Measurements from ENCODE around the gene GLRX5.
"Not testable (repeated sequence)": the region's sequence is repeated elsewhere in the genome, so short reads cannot be mapped to it uniquely, and the experiment has no call there.

GLRX5 gene

GRCh38 chr14:95507174-95507573 lies 27.7 kb upstream of the GLRX5 start:
- Mint-ChIP-seq H3K4me1 (ENCODE audit: low read depth) (peaks cover 62% of the 10 kb centered on the region), H3K27ac (no peak overlapping the region), H3K27me3 (ENCODE audit: low read depth) (no peaks in the 10 kb centered on the region), H3K36me3 (ENCODE audit: low read depth) (peaks cover 37% of the 10 kb centered on the region), H3K4me3 (peak overlapping the region; percentile 31), H3K9me3 (no peaks in the 10 kb centered on the region)

- no peaks in the 10 kb centered on the region for H3K9me3 Mint-ChIP-seq
- H3K4me3 Mint-ChIP-seq = no peak overlapping the region
- peaks cover 57% of the 10 kb centered on the region for H3K4me1 Mint-ChIP-seq (ENCODE audit: low read depth)
- peak overlapping the region; percentile 63 for H3K27ac Mint-ChIP-seq
- no peaks in the 10 kb centered on the region for H3K27me3 Mint-ChIP-seq (ENCODE audit: low read depth)
- H3K36me3 Mint-ChIP-seq (ENCODE audit: low read depth) = peaks cover 33% of the 10 kb centered on the region
Measured at GRCh38 chr14:95507701-95508103, 27.1 kb upstream of the GLRX5 start.

GRCh38 chr14:95508377-95508776 lies 26.5 kb upstream of the GLRX5 start:
- Mint-ChIP-seq H3K9me3 (no peaks in the 10 kb centered on the region), H3K27me3 (ENCODE audit: low read depth) (no peaks in the 10 kb centered on the region), H3K4me3 (no peak overlapping the region), H3K4me1 (ENCODE audit: low read depth) (peaks cover 61% of the 10 kb centered on the region), H3K27ac (peak overlapping the region; percentile 63), H3K36me3 (ENCODE audit: low read depth) (peaks cover 37% of the 10 kb centered on the region)

- no peaks in the 10 kb centered on the region for H3K27me3 Mint-ChIP-seq (ENCODE audit: low read depth)
- no peaks in the 10 kb centered on the region for H3K9me3 Mint-ChIP-seq
- H3K36me3 Mint-ChIP-seq (ENCODE audit: low read depth) = peaks cover 33% of the 10 kb centered on the region
- no peak overlapping the region for H3K4me3 Mint-ChIP-seq
- peaks cover 60% of the 10 kb centered on the region for H3K4me1 Mint-ChIP-seq (ENCODE audit: low read depth)
- no peak overlapping the region for H3K27ac Mint-ChIP-seq
Measured at GRCh38 chr14:95509495-95509894, 25.4 kb upstream of the GLRX5 start.

GRCh38 chr14:95510344-95510743 lies 24.5 kb upstream of the GLRX5 start:
- peaks cover 36% of the 10 kb centered on the region for H3K36me3 Mint-ChIP-seq (ENCODE audit: low read depth)
- H3K27ac Mint-ChIP-seq = peak overlapping the region; percentile 34
- H3K4me3 Mint-ChIP-seq = not testable (repeated sequence)

GRCh38 chr14:95510804-95511203 lies 24.0 kb upstream of the GLRX5 start:
- Mint-ChIP-seq H3K27me3 (ENCODE audit: low read depth) (no peaks in the 10 kb centered on the region), H3K27ac (no peak overlapping the region), H3K9me3 (no peaks in the 10 kb centered on the region), H3K4me3 (no peak overlapping the region), H3K36me3 (ENCODE audit: low read depth) (peaks cover 36% of the 10 kb centered on the region), H3K4me1 (ENCODE audit: low read depth) (peaks cover 57% of the 10 kb centered on the region)

More at GRCh38 chr14:95510344-95510743, 24.5 kb upstream of the GLRX5 start:
- H3K27me3 Mint-ChIP-seq (ENCODE audit: low read depth); H3K9me3 Mint-ChIP-seq: not testable (repeated sequence)
- peaks cover 58% of the 10 kb centered on the region for H3K4me1 Mint-ChIP-seq (ENCODE audit: low read depth)

GRCh38 chr14:95511687-95512086 lies 23.2 kb upstream of the GLRX5 start:
- no peak overlapping the region for H3K27ac Mint-ChIP-seq
- peaks cover 53% of the 10 kb centered on the region for H3K4me1 Mint-ChIP-seq (ENCODE audit: low read depth)
- peaks cover 36% of the 10 kb centered on the region for H3K36me3 Mint-ChIP-seq (ENCODE audit: low read depth)
- H3K9me3 Mint-ChIP-seq = no peaks in the 10 kb centered on the region
- H3K4me3 Mint-ChIP-seq = no peak overlapping the region
- no peaks in the 10 kb centered on the region for H3K27me3 Mint-ChIP-seq (ENCODE audit: low read depth)

GRCh38 chr14:95513291-95513690 lies 21.6 kb upstream of the GLRX5 start:
- Mint-ChIP-seq H3K4me3 (no peak overlapping the region), H3K27me3 (ENCODE audit: low read depth) (no peaks in the 10 kb centered on the region), H3K4me1 (ENCODE audit: low read depth) (peaks cover 52% of the 10 kb centered on the region), H3K9me3 (no peaks in the 10 kb centered on the region), H3K27ac (peak overlapping the region; percentile 0), H3K36me3 (ENCODE audit: low read depth) (peaks cover 26% of the 10 kb centered on the region)

- H3K4me3 Mint-ChIP-seq = peak overlapping the region; percentile 93
- peaks cover 56% of the 10 kb centered on the region for H3K4me1 Mint-ChIP-seq (ENCODE audit: low read depth)
- H3K9me3 Mint-ChIP-seq = no peaks in the 10 kb centered on the region
- peaks cover 24% of the 10 kb centered on the region for H3K36me3 Mint-ChIP-seq (ENCODE audit: low read depth)
- peak overlapping the region; percentile 43 for H3K27ac Mint-ChIP-seq
- H3K27me3 Mint-ChIP-seq (ENCODE audit: low read depth) = no peaks in the 10 kb centered on the region
Measured at GRCh38 chr14:95514131-95515079, 20.4 kb upstream of the GLRX5 start.

- Mint-ChIP-seq H3K4me3 (peak overlapping the region; percentile 93), H3K36me3 (ENCODE audit: low read depth) (peaks cover 19% of the 10 kb centered on the region), H3K27me3 (ENCODE audit: low read depth) (no peaks in the 10 kb centered on the region), H3K9me3 (no peaks in the 10 kb centered on the region), H3K4me1 (ENCODE audit: low read depth) (peaks cover 59% of the 10 kb centered on the region), H3K27ac (peak overlapping the region; percentile 43)
Measured at GRCh38 chr14:95515080-95515489, 19.8 kb upstream of the GLRX5 start.

DNA sequence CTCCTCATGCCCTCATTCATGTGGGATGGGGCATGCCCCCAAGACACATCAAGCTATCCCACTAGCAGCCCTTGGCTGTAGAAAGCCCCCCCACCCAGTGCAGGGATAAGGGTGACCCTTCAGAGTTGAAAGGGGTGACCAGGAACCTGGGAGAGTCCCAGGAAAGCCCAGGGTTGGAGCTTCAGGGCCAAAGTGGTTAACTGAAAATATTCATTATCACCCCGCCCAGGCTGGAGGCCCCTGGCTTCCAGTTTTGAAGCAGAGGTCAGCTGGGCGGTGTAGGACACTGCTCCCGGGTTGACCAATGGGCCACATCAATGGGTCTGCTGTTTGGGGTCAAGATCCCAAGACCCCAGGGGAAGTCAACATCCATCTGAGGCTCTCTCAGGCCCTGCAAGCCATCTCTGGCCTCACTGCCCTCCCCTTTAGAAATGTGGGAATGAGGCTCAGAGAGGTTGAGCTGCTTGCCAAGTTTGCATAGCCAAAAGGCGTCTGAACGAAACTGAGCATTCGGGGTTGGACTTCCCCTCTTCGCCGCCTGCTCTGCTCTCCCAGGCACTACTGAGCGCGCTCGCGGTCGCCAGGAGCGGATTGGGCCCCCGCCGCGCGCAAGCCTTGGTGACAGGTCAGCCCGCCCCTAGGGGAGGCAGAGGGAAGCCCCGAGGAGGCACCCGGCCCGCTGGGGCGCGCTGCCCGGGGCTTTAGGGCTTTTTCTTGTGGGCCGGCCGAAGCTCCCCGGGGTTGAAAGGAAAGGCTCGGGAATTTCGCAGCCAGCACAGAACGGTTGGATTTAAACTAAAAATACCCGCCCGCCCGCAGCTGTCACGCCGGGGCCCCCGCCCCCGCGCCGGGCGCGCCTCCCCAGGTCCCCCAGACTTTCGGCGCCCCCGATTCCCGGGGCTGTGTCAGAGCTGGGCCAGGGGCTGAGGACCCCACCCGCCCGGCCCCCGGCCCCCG lies 19.0 kb upstream of the GLRX5 start:
- no peaks in the 10 kb centered on the region for H3K9me3 Mint-ChIP-seq
- H3K4me3 Mint-ChIP-seq = peak overlapping the region; percentile 93
- H3K4me1 Mint-ChIP-seq (ENCODE audit: low read depth) = peaks cover 61% of the 10 kb centered on the region
- no peaks in the 10 kb centered on the region for H3K27me3 Mint-ChIP-seq (ENCODE audit: low read depth)
- H3K27ac Mint-ChIP-seq = peak overlapping the region; percentile 92
- H3K36me3 Mint-ChIP-seq (ENCODE audit: low read depth) = peaks cover 17% of the 10 kb centered on the region

GRCh38 chr14:95516554-95517181 lies 18.2 kb upstream of the GLRX5 start, which contains the start of gene SYNE3:
Gene SYNE3, minus strand, starts transcription at chr14:95516650. Its CDS starts 40,829 bp downstream, at chr14:95475821.
- Mint-ChIP-seq H3K27me3 (ENCODE audit: low read depth) (no peaks in the 10 kb centered on the region), H3K4me1 (ENCODE audit: low read depth) (peaks cover 58% of the 10 kb centered on the region), H3K9me3 (no peaks in the 10 kb centered on the region), H3K36me3 (ENCODE audit: low read depth) (peaks cover 16% of the 10 kb centered on the region), H3K4me3 (peak within 1 kb of the TSS; percentile 93), H3K27ac (peak within 1 kb of the TSS; percentile 98)

DNA sequence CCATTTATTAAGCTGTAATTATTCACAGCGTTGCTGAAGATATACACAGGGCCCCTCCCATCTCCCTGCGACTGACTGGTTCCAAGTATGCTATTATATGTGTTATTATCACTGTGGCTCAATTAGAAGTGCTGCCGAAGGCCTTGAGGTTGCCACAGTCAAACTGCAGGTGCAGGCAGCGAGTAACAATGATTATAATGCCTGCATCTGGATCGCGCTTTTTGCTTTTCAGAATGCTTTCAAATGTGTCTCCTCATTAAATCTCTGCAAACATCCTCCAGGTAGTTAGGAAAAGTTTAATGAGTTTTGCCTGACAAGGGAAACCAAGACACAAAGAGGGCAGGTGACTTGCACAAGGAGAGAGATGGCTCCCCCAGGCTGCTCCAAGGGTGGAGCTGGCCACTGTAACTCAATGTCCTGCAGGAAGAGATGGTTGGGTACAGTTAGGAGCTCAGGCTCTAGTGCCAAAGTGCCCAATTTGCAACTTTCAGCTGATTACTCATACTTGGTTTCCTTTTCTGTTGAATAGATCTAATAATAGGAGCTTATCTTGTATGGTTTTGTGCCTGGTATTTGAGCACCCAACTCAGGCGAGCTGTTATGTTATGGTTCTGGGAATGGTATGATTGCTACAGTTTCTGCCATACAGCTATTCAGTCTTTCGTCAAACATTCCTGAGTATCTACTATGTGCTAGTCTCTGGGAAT lies 16.7 kb upstream of the GLRX5 start:
- Mint-ChIP-seq H3K36me3 (ENCODE audit: low read depth) (peaks cover 8% of the 10 kb centered on the region), H3K27ac (peak overlapping the region; percentile 98), H3K4me3 (peak overlapping the region; percentile 77), H3K27me3 (ENCODE audit: low read depth) (no peaks in the 10 kb centered on the region), H3K9me3 (no peaks in the 10 kb centered on the region), H3K4me1 (ENCODE audit: low read depth) (peaks cover 63% of the 10 kb centered on the region)

Measured in T-helper 1 cell treated with Interleukin-12 subunit alpha and Interleukin-12 subunit beta and Interleukin-4 antibody, amounts not matched to agents 30 μg/mL and 1 μg/mL, for 36 hours (primary cell).